Retinal pigment epithelial cell (primary cell): ENCODE data around the gene MAP3K8.

Experiments
- DNase-seq: peaks from one replicate; pipeline ENCODE4 v3.0.0-alpha.2; 2010; ENCODE audit warnings: low read depth
- H3K4me3 ChIP-seq: 2 replicates; pipeline ENCODE4 v1.5.1; 2011; ENCODE audit warnings: mild to moderate bottlenecking, low read length, control low read depth, moderate library complexity
- CTCF ChIP-seq: conservative IDR thresholded peaks from 2 replicates; pipeline ENCODE4 v1.5.1; 2011; ENCODE audit warnings: low read depth, low read length, control low read depth, inconsistent platforms

MAP3K8 gene

DNA sequence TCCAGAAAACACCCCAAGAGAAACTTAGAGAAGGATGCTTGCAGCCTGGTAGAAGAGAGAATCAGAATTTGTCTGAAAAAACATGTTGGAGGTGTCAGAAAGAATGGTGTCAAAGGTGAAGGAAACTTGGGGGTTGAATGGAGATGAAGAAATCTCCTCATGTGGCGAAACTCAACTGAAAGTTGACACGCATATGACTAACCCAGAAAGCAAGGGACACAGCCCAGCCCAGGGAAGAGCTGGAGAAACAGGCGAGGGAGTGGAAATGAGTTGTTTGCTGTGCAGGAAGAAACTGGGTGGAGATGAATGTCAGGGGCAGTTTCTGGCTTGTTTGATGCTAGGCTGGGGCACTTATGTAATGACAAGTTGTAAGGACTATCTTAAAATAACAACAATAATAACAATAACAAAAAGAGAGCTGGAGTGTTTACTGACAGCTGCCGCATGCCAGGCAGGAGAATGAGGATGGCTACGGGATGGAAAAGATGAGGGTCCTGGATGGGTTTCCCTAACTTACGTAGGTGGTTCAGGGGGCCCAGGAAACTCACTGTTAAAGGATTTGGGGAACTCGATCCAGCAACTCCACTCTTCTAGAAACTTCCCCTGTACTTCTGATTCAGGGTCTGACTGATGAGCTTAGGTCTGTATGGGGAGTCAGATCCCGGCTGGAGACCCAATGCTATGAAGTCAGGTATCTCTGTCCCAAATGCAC, 57.4 kb downstream of the MAP3K8 start:
- no peak for TF ChIP-seq CTCF
- no peak overlapping the region for H3K4me3 ChIP-seq
- DNase-seq: no peak

- no peak overlapping the region for H3K4me3 ChIP-seq
- TF ChIP-seq CTCF: no peak
- DNase-seq: no peak
Measured at GRCh38 chr10:30491916-30492515, 58.0 kb downstream of the MAP3K8 start.

- H3K4me3 ChIP-seq: no peak overlapping the region
- peak; percentile 8 for TF ChIP-seq CTCF
- DNase-seq: no peak
Measured at GRCh38 chr10:30493609-30494530, 59.9 kb downstream of the MAP3K8 start.

GRCh38 chr10:30494558-30494957, 60.6 kb downstream of the MAP3K8 start:
- TF ChIP-seq CTCF: no peak
- no peak overlapping the region for H3K4me3 ChIP-seq
- DNase-seq: no peak

GRCh38 chr10:30495687-30496086, 61.7 kb downstream of the MAP3K8 start:
- H3K4me3 ChIP-seq: no peak overlapping the region
- DNase-seq: no peak
- TF ChIP-seq CTCF: no peak

DNA sequence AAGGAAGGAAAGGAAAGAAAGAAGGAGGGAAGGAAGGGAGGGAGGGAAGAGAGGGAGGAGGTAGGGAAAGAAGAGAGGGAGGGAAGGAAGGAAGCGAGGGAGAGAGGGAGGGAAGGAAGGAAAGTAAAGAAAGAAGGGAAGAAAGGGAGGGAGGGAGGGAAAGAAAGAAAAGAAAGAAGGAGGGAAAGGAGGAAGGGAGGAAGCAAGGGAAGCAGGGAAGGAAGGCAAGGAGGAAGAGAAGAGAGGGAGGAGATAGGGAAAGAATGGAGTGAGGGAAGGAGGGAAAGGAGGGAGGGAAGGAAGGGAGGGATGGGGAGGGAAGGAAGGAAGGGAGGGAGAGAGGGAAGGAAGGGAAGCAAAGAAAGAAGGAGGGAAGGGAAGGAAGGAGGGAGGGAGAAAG, 65.8 kb downstream of the MAP3K8 start:
- DNase-seq: no peak
- TF ChIP-seq CTCF: no peak
- H3K4me3 ChIP-seq: no peak overlapping the region
